H1 (cell line): Measurements from ENCODE around the gene UBR2. TPM values are rescaled to one million over a fixed set of nuclear protein-coding genes. Genes with fewer than 3 reads are reported as not detected.
"Not testable (repeated sequence)": the region's sequence is repeated elsewhere in the genome, so short reads cannot be mapped to it uniquely, and the experiment has no call there.

Experiments
- CTCF ChIA-PET: fragments of 300-600 bp; sonication (Branson Sonifier 250); formaldehyde crosslinking; loops from one replicate; lab custom pipeline; 2021; ENCODE audit not compliant: partially characterized antibody; lab: Charles Lee
- POLR2A ChIA-PET: fragments of 300-600 bp; sonication (Branson Sonifier 250); formaldehyde crosslinking; loops from one replicate; lab custom pipeline; 2021; ENCODE audit warnings: inconsistent platforms; ENCODE audit not compliant: partially characterized antibody; lab: Charles Lee
- DNase-seq, 2 experiments: peaks; one replicate each; pipeline versions ENCODE4 v3.0.0 to v3.0.0-alpha.2; 2010 to 2022; ENCODE audit warnings: low spot score in 2 of 2, low read depth in 1 of 2, mixed read lengths in 1 of 2
- FAIRE-seq: peaks from 2 replicates; lab custom pipeline; 2011; peaks lifted over from hg19 to GRCh38; lab: Jason Lieb, UNC
- H2AFZ ChIP-seq: 2 replicates; pipeline ENCODE4 v1.8.1; 2012; ENCODE audit warnings: low read length, inconsistent platforms
- H2AK5ac ChIP-seq: 2 replicates; pipeline ENCODE4 v1.6.1; 2013; ENCODE audit warnings: low read depth, low read length
- H2BK120ac ChIP-seq: replicated peaks from 2 replicates; pipeline ENCODE3; 2013; ENCODE audit warnings: low read depth, low read length, inconsistent platforms
- H2BK12ac ChIP-seq: 2 replicates; pipeline ENCODE4 v1.6.1; 2013; ENCODE audit warnings: low read depth, low read length
- H2BK15ac ChIP-seq: 2 replicates; pipeline ENCODE4 v1.6.1; 2013; ENCODE audit warnings: low read length
- H2BK20ac ChIP-seq: 2 replicates; pipeline ENCODE4 v1.6.1; 2013; ENCODE audit warnings: low read length
- H2BK5ac ChIP-seq: 2 replicates; pipeline ENCODE4 v1.6.1; 2013; ENCODE audit warnings: low read depth, low read length
- H3K14ac ChIP-seq: 2 replicates; pipeline ENCODE4 v1.6.1; 2013; ENCODE audit warnings: inconsistent platforms; ENCODE audit not compliant: insufficient read length
- H3K18ac ChIP-seq: 2 replicates; pipeline ENCODE4 v1.6.1; 2013; ENCODE audit warnings: low read length; ENCODE audit errors: extremely low read depth
- H3K23ac ChIP-seq: 2 replicates; pipeline ENCODE4 v1.6.1; 2013; ENCODE audit warnings: inconsistent platforms; ENCODE audit not compliant: insufficient read length
- H3K23me2 ChIP-seq: 2 replicates; pipeline ENCODE4 v1.6.1; 2013; ENCODE audit warnings: low read depth, low read length
- H3K27ac ChIP-seq: 2 replicates; pipeline ENCODE4 v1.6.1; 2011; ENCODE audit warnings: low read depth, low read length, inconsistent platforms
- H3K27me3 ChIP-seq, 4 experiments: replicated peaks in 1 of 4; 1 replicate in 1 of 4; 2 replicates in 3 of 4; pipeline versions ENCODE4 v1.6.1 to v1.8.1; 2011 to 2013; ENCODE audit warnings: low read length in 3 of 4, mild to moderate bottlenecking in 3 of 4, inconsistent platforms in 2 of 4, mixed read lengths in 2 of 4, moderate library complexity in 1 of 4; ENCODE audit not compliant: control insufficient read depth in 3 of 4, insufficient read depth in 3 of 4; ENCODE audit errors: extremely low read depth in 1 of 4
- H3K36me3 ChIP-seq, 4 experiments: 2 replicates each; pipeline versions ENCODE4 v1.6.1 to v1.8.1; 2011 to 2013; ENCODE audit warnings: mild to moderate bottlenecking in 4 of 4, low read length in 3 of 4, moderate library complexity in 2 of 4, control low read depth in 1 of 4, inconsistent platforms in 1 of 4; ENCODE audit not compliant: insufficient read depth in 4 of 4, control insufficient read depth in 2 of 4
- H3K4ac ChIP-seq: replicated peaks from 2 replicates; pipeline ENCODE3; 2013; ENCODE audit warnings: low read length, low read depth, mixed read lengths, inconsistent platforms; ENCODE audit not compliant: insufficient read length
- H3K4me1 ChIP-seq, 4 experiments: replicated peaks in 1 of 4; 1 replicate in 1 of 4; 2 replicates in 3 of 4; pipeline versions ENCODE4 v1.6.1 to v1.8.1; 2011 to 2013; ENCODE audit warnings: low read length in 3 of 4, inconsistent platforms in 2 of 4, mixed read lengths in 1 of 4; ENCODE audit not compliant: insufficient read depth in 4 of 4, control insufficient read depth in 3 of 4
- H3K4me2 ChIP-seq, 2 experiments: 2 replicates each; pipeline versions ENCODE4 v1.6.1 to v1.8.1; 2011 to 2013; ENCODE audit warnings: low read depth in 2 of 2, low read length in 2 of 2, control low read depth in 1 of 2, inconsistent platforms in 1 of 2, mild to moderate bottlenecking in 1 of 2; ENCODE audit not compliant: insufficient read depth in 1 of 2
- H3K4me3 ChIP-seq, 4 experiments: fragments of 200-600, 300-600 bp in 1 of 4; sonication (generic), shearing (Covaris generic), sonication (Bioruptor Twin) in 1 of 4; 2 replicates each; pipeline versions ENCODE4 v1.5.1 to v1.8.1; 2011 to 2016; ENCODE audit warnings: low read length in 4 of 4, low read depth in 3 of 4, control low read depth in 2 of 4, inconsistent platforms in 2 of 4, mild to moderate bottlenecking in 2 of 4, mixed read lengths in 1 of 4, moderate library complexity in 1 of 4; ENCODE audit not compliant: insufficient read depth in 2 of 4; ENCODE audit errors: extremely low read depth in 1 of 4
- H3K56ac ChIP-seq: replicated peaks from 2 replicates; pipeline ENCODE3; 2013; ENCODE audit warnings: low read depth, mild to moderate bottlenecking, mixed read lengths, low read length, inconsistent platforms; ENCODE audit not compliant: insufficient read length
- H3K79me1 ChIP-seq: 2 replicates; pipeline ENCODE4 v1.6.1; 2013; ENCODE audit warnings: low read depth, low read length, control low read depth
- H3K79me2 ChIP-seq, 2 experiments: 2 replicates each; pipeline versions ENCODE4 v1.6.1 to v1.8.1; 2012 to 2013; ENCODE audit warnings: low read length in 2 of 2, mild to moderate bottlenecking in 2 of 2, inconsistent platforms in 1 of 2; ENCODE audit not compliant: insufficient read depth in 2 of 2, control insufficient read depth in 1 of 2
- H3K9ac ChIP-seq, 4 experiments: replicated peaks in 1 of 4; 1 replicate in 1 of 4; 2 replicates in 3 of 4; pipeline versions ENCODE4 v1.6.1 to v1.8.1; 2011 to 2013; ENCODE audit warnings: low read depth in 3 of 4, low read length in 3 of 4, control low read depth in 2 of 4, mild to moderate bottlenecking in 2 of 4, moderate library complexity in 2 of 4, inconsistent platforms in 1 of 4; ENCODE audit errors: extremely low read depth in 1 of 4
- H3K9me3 ChIP-seq, 2 experiments: 2 replicates each; pipeline versions ENCODE4 v1.6.1 to v1.8.1; 2012 to 2013; ENCODE audit warnings: mild to moderate bottlenecking in 2 of 2, moderate library complexity in 2 of 2, control low read depth in 1 of 2, inconsistent platforms in 1 of 2, low read depth in 1 of 2, low read length in 1 of 2, mixed read lengths in 1 of 2; ENCODE audit not compliant: insufficient read depth in 2 of 2
- H4K20me1 ChIP-seq, 2 experiments: replicated peaks in 1 of 2; 2 replicates each; pipeline versions ENCODE3 to v1.8.1; 2011 to 2013; ENCODE audit warnings: inconsistent platforms in 2 of 2, low read length in 2 of 2, mild to moderate bottlenecking in 1 of 2; ENCODE audit not compliant: insufficient read depth in 2 of 2, control insufficient read depth in 1 of 2
- H4K5ac ChIP-seq: 2 replicates; pipeline ENCODE4 v1.6.1; 2013; ENCODE audit warnings: low read length, low read depth, mixed read lengths, inconsistent platforms; ENCODE audit not compliant: insufficient read length
- H4K8ac ChIP-seq: 2 replicates; pipeline ENCODE4 v1.8.0; 2013; ENCODE audit warnings: mild to moderate bottlenecking, moderate library complexity, low read length, inconsistent platforms; ENCODE audit not compliant: insufficient read depth; ENCODE audit errors: extremely low read depth
- H4K91ac ChIP-seq: replicated peaks from 2 replicates; pipeline ENCODE3; 2013; ENCODE audit warnings: low read length, mixed read lengths, inconsistent platforms; ENCODE audit not compliant: insufficient read length
- JUND ChIP-seq: IDR thresholded peaks from 2 replicates; pipeline ENCODE4 v1.6.1; 2011; ENCODE audit warnings: mild to moderate bottlenecking, improper control_type of control experiment, low read length
- whole genome bisulfite sequencing, 2 experiments: shearing (Covaris generic) in 1 of 2; methylation state at CpG; one replicate each; pipeline versions ENCODE4 v1.1.6 to v1.1.7; 2013 to 2015; ENCODE audit warnings: low lambda C conversion rate in 2 of 2, mixed read lengths in 2 of 2, inconsistent platforms in 1 of 2, low coverage in 1 of 2, missing lambda C conversion rate in 1 of 2; ENCODE audit not compliant: insufficient replicate concordance in 2 of 2, insufficient coverage in 1 of 2, insufficient read length in 1 of 2; ENCODE audit errors: extremely low coverage in 1 of 2, missing lambda C conversion rate in 1 of 2; 5-methylcytosine and 5-hydroxymethylcytosine counted together
- polyA plus RNA-seq, 7 experiments: library from polyadenylated mRNA; depleted of rRNA in 3 of 7; stranded (reverse) in 5 of 7; unstranded in 2 of 7; fragments of >200 nt in 5 of 7; fragments of 200-250 nt in 2 of 7; gene quantifications; 1 replicate in 5 of 7; 2 replicates in 1 of 7; 4 replicates in 1 of 7; pipeline versions ENCODE4 v1.2.1 to v1.2.3, GENCODE V29; 2011 to 2013; ENCODE audit warnings: missing spikeins in 2 of 7, mixed read lengths in 2 of 7
- total RNA-seq: library from RNA; stranded (reverse); fragmentation: NEBNext Ultra II Directional; extraction: Animal tissue kit (Norgen Biotek cat#: 25700); gene quantifications from 2 replicates; pipeline ENCODE4 v1.2.1, GENCODE V29; 2021

UBR2 gene
- total and polyA plus RNA-seq, 2 of the 8 experiments (the other 6 are each of a cell fraction or from before 2014, with no cell fraction given), result 6.5 to 19.5 TPM

GRCh38 chr6:42702200-42702599 lies 138.4 kb downstream of the UBR2 start (continued):
- no peak for TF ChIP-seq JUND

- not testable (repeated sequence) for H4K8ac ChIP-seq, H3K23me2 ChIP-seq, H3K23ac ChIP-seq, H3K4me3 ChIP-seq, H2BK120ac ChIP-seq, H3K9ac ChIP-seq, H3K9me3 ChIP-seq, H2AK5ac ChIP-seq, H2BK5ac ChIP-seq, H3K79me1 ChIP-seq, H2BK20ac ChIP-seq, H3K79me2 ChIP-seq, H3K36me3 ChIP-seq, H3K56ac ChIP-seq, H2AFZ ChIP-seq, H3K4me2 ChIP-seq, H3K27ac ChIP-seq, H3K4ac ChIP-seq, H3K18ac ChIP-seq, DNase-seq, H3K27me3 ChIP-seq, H4K20me1 ChIP-seq, H2BK15ac ChIP-seq, H4K91ac ChIP-seq, FAIRE-seq, H2BK12ac ChIP-seq, H3K4me1 ChIP-seq, H3K14ac ChIP-seq, H4K5ac ChIP-seq
- ChIA-PET CTCF (interaction anchor here (0.9 to 6.1 kb wide), 3 partner anchors 25 to 320 kb away, joined by 3 to 41 read pairs (median 6); no protein-coding TSS in a partner anchor), POLR2A (interaction anchor here (0.7 to 2.8 kb wide), 3 partner anchors 12 to 110 kb away, joined by 3 to 9 read pairs (median 3); no protein-coding TSS in a partner anchor)
- 86% methylated on average over 3 of the region's 3 CpGs; no CpG with 5 or more reads in 1 of the 2 experiments for WGBS, 2 experiments
Observed at GRCh38 chr6:42702786-42703185, 139.0 kb downstream of the UBR2 start.
